ENCODE measurements around the gene MRPS6. TPM values are rescaled to one million over a fixed set of nuclear protein-coding genes. Genes with fewer than 3 reads are reported as not detected.

The MRPS6 gene
- total and polyA plus RNA-seq, 10 of the 15 experiments (the other 5 are each of a cell fraction or from before 2014, with no cell fraction given) = 32.5 to 232 (median 90.3) TPM

GRCh38 chr21:34132202-34132601 is 58.8 kb downstream of the MRPS6 start:
- Histone ChIP-seq H4K20me1 (ENCODE audit: control insufficient read depth, insufficient read depth) (no peaks in the 10 kb centered on the region), H3K4me2 (ENCODE audit: control insufficient read depth, insufficient read depth) (no peak overlapping the region), H3K27me3 (replicated peaks in 1 of 2; ENCODE audit: control insufficient read depth in 2 of 2, insufficient read depth in 2 of 2, low read length in 1 of 2) (no peaks in the 10 kb centered on the region), H3K79me2 (ENCODE audit: control insufficient read depth, insufficient read depth, low read length) (peaks cover 2% of the 10 kb centered on the region), H2AFZ (ENCODE audit: control insufficient read depth, low read depth, low read length) (no peak overlapping the region), H3K9ac (ENCODE audit: control insufficient read depth, insufficient read depth, low read length) (no peak overlapping the region), H3K9me3 (replicated peaks; ENCODE audit: control insufficient read depth, insufficient read depth, low read length) (peaks cover 1% of the 10 kb centered on the region; the same call in 2 of the 3 replicates), H3K36me3 (ENCODE audit: control insufficient read depth in 2 of 2, insufficient read depth in 2 of 2, low read length in 1 of 2) (peaks cover 11 to 30% of the 10 kb centered on the region in 2 experiments), H3K4me3 (no peak overlapping the region), H3K4me1 (ENCODE audit: control insufficient read depth, insufficient read depth, low read length) (no peaks in the 10 kb centered on the region), H3K27ac (ENCODE audit: control insufficient read depth, insufficient read depth) (no peak overlapping the region)
- over 99% methylated on average over 13 of the region's 13 CpGs for WGBS (ENCODE audit: insufficient coverage, insufficient replicate concordance, low lambda C conversion rate, missing lambda C conversion rate)
- no TSS peak for BruUV-seq (replicated peaks)
- ChIA-PET POLR2A (no interaction called here), RAD21 (ENCODE audit: unreplicated experiment) (no interaction called here), CTCF (no interaction called here), SMC1A (ENCODE audit: uncharacterized antibody, unreplicated experiment) (interaction anchor here (0.9 to 1.3 kb wide), 2 partner anchors 50 to 80 kb away, joined by 3 read pairs; no protein-coding TSS in a partner anchor)
- in situ Hi-C loops (cut with MboI) = no loop called here
- no peak for ATAC-seq
- no peak for FAIRE-seq
- DNase-seq (ENCODE audit: low read depth, low spot score) = no peak
- TF ChIP-seq POLR2AphosphoS5 (IDR thresholded peaks at IDR 0.05; ENCODE audit: low read length) (no peak), RUNX3 (IDR thresholded peaks at IDR 0.05; ENCODE audit: low read length) (no peak), EZH2 (IDR thresholded peaks at IDR 0.05; ENCODE audit: borderline replicate concordance, control insufficient read depth, low read depth, low read length) (no peak), MTA2 (IDR thresholded peaks at IDR 0.05; ENCODE audit: low read depth) (no peak), SMAD1 (IDR thresholded peaks at IDR 0.05; ENCODE audit: low read depth, partially characterized antibody) (no peak), BCL11A (IDR thresholded peaks at IDR 0.05; ENCODE audit: low read depth, low read length) (no peak), NFXL1 (IDR thresholded peaks at IDR 0.05; ENCODE audit: borderline replicate concordance) (no peak), USF2 (IDR thresholded peaks at IDR 0.05; ENCODE audit: borderline replicate concordance, low read depth, low read length) (no peak), USF1 (IDR thresholded peaks at IDR 0.05; ENCODE audit: borderline replicate concordance, extremely low read length, insufficient read depth, low read depth, low read length) (no peak), MEF2B (IDR thresholded peaks at IDR 0.05; ENCODE audit: partially characterized antibody, poor library complexity, severe bottlenecking) (no peak), TCF3 (IDR thresholded peaks at IDR 0.05; ENCODE audit: borderline replicate concordance, insufficient read depth, low read depth, low read length) (no peak)
- TF ChIP-seq, protein P1, sequence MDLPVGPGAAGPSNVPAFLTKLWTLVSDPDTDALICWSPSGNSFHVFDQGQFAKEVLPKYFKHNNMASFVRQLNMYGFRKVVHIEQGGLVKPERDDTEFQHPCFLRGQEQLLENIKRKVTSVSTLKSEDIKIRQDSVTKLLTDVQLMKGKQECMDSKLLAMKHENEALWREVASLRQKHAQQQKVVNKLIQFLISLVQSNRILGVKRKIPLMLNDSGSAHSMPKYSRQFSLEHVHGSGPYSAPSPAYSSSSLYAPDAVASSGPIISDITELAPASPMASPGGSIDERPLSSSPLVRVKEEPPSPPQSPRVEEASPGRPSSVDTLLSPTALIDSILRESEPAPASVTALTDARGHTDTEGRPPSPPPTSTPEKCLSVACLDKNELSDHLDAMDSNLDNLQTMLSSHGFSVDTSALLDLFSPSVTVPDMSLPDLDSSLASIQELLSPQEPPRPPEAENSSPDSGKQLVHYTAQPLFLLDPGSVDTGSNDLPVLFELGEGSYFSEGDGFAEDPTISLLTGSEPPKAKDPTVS (IDR thresholded peaks at IDR 0.05; ENCODE audit: low read depth, low read length) = no peak
- intact Hi-C loops (cut with micrococcal nuclease; ENCODE audit: unreplicated experiment) = no loop called here

Data from GM12878 (cell line).